ENCODE results near the gene CEP63. TPM values are rescaled to one million over a fixed set of nuclear protein-coding genes. Genes with fewer than 3 reads are reported as not detected.

Gene CEP63
- total RNA-seq, 2 experiments from 2014 or later, result 18.0 to 19.4 TPM

GRCh38 chr3:134464689-134465365 lies 21.0 kb upstream of the CEP63 start:
- CTCF ChIA-PET, result no interaction called here
- POLR2A ChIA-PET, result no interaction called here

GRCh38 chr3:134466331-134466730 lies 19.5 kb upstream of the CEP63 start:
- CTCF ChIA-PET, result no interaction called here
- POLR2A ChIA-PET, result no interaction called here

DNA sequence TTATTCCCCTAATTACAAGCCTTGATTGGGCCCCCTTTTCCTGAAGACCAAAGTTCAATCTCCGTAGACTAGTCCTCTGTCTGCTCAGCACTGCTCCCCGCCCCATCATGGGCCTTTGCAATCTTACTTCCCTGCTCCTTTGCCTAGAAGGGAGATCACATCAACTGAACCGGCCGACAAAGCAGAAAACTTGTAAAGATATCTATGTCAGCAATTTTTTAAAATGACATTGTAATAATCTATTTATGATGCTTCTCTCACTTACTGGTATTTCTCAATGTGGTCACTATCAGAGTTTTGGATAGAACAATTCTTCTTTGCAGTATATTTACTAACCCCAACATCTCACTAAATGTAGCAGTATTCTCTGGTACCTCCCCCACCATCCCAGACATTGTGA lies 17.3 kb upstream of the CEP63 start:
- POLR2A ChIA-PET, result no interaction called here
- CTCF ChIA-PET, result interaction anchor here (0.7 kb wide), 1 partner anchor 401 kb away, joined by 3 read pairs; no protein-coding TSS in a partner anchor

GRCh38 chr3:134471521-134472193 lies 14.2 kb upstream of the CEP63 start:
- CTCF ChIA-PET, result interaction anchor here (1.0 kb wide), 1 partner anchor 274 kb away, joined by 5 read pairs; no protein-coding TSS in a partner anchor
- POLR2A ChIA-PET, result no interaction called here

GRCh38 chr3:134472831-134473230 lies 13.0 kb upstream of the CEP63 start:
- CTCF ChIA-PET, result interaction anchor here (1.0 to 2.2 kb wide), 8 partner anchors 10 to 275 kb away, joined by 4 to 18 read pairs (median 8); partner anchors contain the start of genes ANAPC13 and CEP63
- POLR2A ChIA-PET, result no interaction called here

- CTCF ChIA-PET, result interaction anchor here (0.7 to 2.2 kb wide), 14 partner anchors 9 to 294 kb away, joined by 3 to 18 read pairs (median 4); partner anchors contain the start of genes ANAPC13 and CEP63
- POLR2A ChIA-PET, result interaction anchor here (1.0 to 1.2 kb wide), 2 partner anchors 12 to 277 kb away, joined by 3 read pairs; partner anchors contain the start of genes ANAPC13 and CEP63
Measured at GRCh38 chr3:134473868-134474546, 11.8 kb upstream of the CEP63 start.

GRCh38 chr3:134474956-134475355 lies 10.9 kb upstream of the CEP63 start:
- ChIA-PET CTCF (interaction anchor here (0.7 to 2.2 kb wide), 5 partner anchors 8 to 167 kb away, joined by 3 to 14 read pairs (median 4); partner anchors contain the start of genes ANAPC13 and CEP63), POLR2A (no interaction called here)

GRCh38 chr3:134476306-134476705 lies 9.6 kb upstream of the CEP63 start:
- ChIA-PET POLR2A (interaction anchor here (0.9 kb wide), 1 partner anchor 9 kb away, joined by 4 read pairs; the partner anchor contains the start of genes ANAPC13 and CEP63), CTCF (interaction anchor here (1.7 kb wide), 1 partner anchor 278 kb away, joined by 4 read pairs; no protein-coding TSS in a partner anchor)

- ChIA-PET CTCF (interaction anchor here (1.7 kb wide), 1 partner anchor 278 kb away, joined by 4 read pairs; no protein-coding TSS in a partner anchor), POLR2A (interaction anchor here (0.9 kb wide), 1 partner anchor 8 kb away, joined by 4 read pairs; the partner anchor contains the start of genes ANAPC13 and CEP63)
Measured at GRCh38 chr3:134477002-134477401, 8.9 kb upstream of the CEP63 start.

DNA sequence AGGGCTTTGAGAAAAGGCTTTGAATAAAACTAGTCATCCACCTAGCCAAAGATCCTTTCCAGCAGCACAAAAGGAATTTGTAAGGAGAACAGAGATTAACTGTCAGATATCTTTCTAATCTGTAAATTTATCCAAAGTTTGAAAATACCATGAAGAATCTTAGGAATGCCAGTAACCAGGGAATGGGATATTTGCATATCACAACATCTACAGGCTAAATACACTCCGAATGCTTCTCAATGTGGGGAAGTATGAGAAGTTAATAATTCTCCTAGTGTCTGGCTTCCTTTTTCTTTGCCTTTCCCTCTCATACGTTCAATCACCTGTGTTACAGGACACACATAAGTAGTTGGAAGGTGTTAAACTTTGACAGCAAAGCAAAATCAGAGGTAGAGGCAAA lies 7.9 kb upstream of the CEP63 start:
- CTCF ChIA-PET, result no interaction called here
- POLR2A ChIA-PET, result no interaction called here

DNA sequence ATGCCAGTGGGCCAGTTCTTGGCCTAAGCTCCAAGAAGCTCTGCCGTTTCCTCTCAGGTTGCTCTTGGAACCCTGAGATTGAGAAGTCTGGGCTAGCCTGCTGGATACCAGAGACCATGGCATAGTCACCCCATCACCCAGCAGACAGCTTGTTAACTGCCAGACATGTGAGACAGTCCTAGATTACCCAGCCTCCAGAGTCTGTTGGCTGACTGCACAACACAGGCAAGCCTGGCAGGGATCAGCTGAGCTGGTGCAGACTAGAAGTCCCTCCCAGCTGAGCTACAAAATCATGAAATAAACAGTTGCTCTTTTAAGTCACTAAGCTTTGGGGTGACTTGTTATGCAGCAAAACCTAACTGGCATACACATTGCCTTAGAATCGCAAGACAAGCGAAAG lies 5.3 kb upstream of the CEP63 start:
- POLR2A ChIA-PET, result no interaction called here
- CTCF ChIA-PET, result interaction anchor here (1.1 kb wide), 2 partner anchors 9 to 134 kb away, joined by 3 read pairs; no protein-coding TSS in a partner anchor

DNA sequence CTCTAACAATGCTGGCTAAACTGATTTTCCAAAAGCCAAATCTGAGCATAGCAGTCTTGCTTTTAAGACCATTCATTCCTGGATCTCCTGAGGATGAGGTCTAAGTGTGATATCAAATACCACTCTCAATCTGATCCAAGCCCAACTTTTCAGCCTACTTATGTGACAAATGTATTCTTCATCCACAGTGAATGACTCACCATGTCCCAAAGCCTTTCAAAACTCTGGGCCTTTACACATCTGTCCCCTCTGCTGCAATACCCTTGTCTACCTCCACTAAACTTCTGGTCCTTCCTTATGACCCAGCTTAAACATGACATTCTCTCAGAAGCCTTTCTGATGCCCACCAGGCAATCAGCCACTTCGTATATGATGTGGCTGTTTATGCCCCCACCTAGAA lies 4.7 kb upstream of the CEP63 start:
- ChIA-PET CTCF (interaction anchor here (1.1 to 2.9 kb wide), 2 partner anchors 7 to 135 kb away, joined by 3 to 14 read pairs; no protein-coding TSS in a partner anchor), POLR2A (no interaction called here)

DNA sequence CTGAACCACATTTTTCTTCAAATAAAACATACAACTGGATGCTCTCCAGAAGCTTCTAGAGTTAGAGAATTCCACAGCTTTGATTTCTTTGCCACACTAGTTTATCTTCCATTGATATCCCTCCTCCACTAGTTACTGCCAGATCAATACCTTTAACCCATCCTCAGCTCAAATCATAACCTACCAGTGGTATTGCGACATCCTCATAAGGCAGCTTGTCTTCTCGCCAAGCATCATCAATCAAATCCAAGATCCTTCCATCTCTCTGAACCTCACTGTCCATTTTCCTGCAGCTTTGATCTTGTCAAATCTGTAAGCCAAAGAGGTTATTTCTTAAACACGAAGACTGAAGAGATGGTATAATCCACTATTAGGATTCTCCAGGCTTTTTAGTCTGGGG lies 3.2 kb upstream of the CEP63 start:
- ChIA-PET CTCF (interaction anchor here (2.9 kb wide), 1 partner anchor 9 kb away, joined by 14 read pairs; no protein-coding TSS in a partner anchor), POLR2A (no interaction called here)

DNA sequence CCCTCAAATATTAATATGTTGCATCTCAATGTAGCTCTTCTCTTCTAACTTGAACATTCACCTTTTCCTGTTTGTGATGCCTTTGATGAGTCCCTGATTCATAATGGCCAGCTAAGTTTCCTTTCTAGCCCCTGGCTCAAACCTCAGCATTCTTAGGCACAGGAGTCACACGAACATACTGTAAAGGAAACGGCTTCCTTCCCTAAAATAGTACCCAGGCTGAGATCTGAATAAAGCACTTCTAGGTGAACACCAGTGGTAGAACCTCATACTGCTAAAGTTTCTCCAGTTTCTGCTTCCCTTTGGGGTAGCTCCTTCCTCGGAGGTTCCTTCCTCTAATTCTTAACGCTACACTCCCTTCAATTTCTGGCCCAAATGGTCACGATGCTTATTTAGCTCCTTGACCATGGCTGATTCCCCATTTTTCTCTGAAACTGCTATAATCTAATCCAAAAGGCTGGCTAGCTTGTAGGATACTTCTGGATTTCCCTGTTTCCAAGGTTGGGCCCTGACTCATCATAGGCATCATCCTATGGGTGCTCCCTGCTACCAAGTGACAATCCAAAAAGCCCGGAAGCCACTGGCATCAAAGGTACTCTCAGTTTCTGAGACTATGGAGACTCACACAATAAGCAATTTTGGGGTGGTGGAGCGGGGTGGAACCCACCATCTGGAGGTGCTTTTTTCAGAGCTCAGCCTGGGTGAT lies 2.5 kb upstream of the CEP63 start:
- ChIA-PET CTCF (interaction anchor here (1.2 to 2.9 kb wide), 2 partner anchors 10 to 271 kb away, joined by 4 to 14 read pairs; no protein-coding TSS in a partner anchor), POLR2A (no interaction called here)

- ChIA-PET POLR2A (interaction anchor here (1.0 to 1.3 kb wide), 5 partner anchors 8 to 1711 kb away, joined by 3 to 7 read pairs (median 4); partner anchors contain the start of genes MSL2 and RYK), CTCF (interaction anchor here (1.2 to 1.9 kb wide), 2 partner anchors 11 to 191 kb away, joined by 3 to 9 read pairs; no protein-coding TSS in a partner anchor)
Measured at GRCh38 chr3:134485075-134485717, 661 bp upstream of the CEP63 start.

GRCh38 chr3:134486577-134487041 lies 752 bp downstream of the CEP63 start:
- POLR2A ChIA-PET, result interaction anchor here (1.0 kb wide), 1 partner anchor 1710 kb away, joined by 7 read pairs; the partner anchor contains the start of gene MSL2
- CTCF ChIA-PET, result interaction anchor here (0.6 kb wide), 2 partner anchors 181 to 1710 kb away, joined by 3 to 4 read pairs; partner anchors contain the start of gene MSL2

DNA sequence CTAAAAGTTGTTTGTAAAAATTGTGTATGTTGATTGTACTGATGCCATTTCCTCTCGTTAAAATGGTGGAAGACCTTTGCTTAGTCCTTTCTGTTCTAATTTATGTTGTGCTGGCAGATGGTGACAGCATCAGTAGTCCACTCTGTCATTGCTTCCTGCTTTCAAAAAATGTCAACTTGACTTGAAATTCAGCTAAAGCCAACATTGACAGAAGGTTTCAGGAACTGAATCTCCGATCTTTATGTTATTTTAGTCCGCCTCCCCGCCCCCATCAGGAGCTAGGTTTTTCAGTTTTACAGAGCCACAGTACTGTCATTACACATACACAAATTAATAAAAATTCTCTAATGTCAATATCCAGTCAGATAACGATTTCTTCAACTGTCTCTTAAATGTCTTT lies 1.5 kb downstream of the CEP63 start:
- ChIA-PET CTCF (interaction anchor here (0.6 kb wide), 1 partner anchor 12 kb away, joined by 3 read pairs; no protein-coding TSS in a partner anchor), POLR2A (no interaction called here)

GRCh38 chr3:134494495-134494894 lies 8.6 kb downstream of the CEP63 start:
- POLR2A ChIA-PET, result no interaction called here
- CTCF ChIA-PET, result no interaction called here
